ENCODE data around the gene KIAA0930.

- TF ChIP-seq, protein P1, sequence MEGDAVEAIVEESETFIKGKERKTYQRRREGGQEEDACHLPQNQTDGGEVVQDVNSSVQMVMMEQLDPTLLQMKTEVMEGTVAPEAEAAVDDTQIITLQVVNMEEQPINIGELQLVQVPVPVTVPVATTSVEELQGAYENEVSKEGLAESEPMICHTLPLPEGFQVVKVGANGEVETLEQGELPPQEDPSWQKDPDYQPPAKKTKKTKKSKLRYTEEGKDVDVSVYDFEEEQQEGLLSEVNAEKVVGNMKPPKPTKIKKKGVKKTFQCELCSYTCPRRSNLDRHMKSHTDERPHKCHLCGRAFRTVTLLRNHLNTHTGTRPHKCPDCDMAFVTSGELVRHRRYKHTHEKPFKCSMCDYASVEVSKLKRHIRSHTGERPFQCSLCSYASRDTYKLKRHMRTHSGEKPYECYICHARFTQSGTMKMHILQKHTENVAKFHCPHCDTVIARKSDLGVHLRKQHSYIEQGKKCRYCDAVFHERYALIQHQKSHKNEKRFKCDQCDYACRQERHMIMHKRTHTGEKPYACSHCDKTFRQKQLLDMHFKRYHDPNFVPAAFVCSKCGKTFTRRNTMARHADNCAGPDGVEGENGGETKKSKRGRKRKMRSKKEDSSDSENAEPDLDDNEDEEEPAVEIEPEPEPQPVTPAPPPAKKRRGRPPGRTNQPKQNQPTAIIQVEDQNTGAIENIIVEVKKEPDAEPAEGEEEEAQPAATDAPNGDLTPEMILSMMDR (IDR thresholded peaks at IDR 0.05): no peak
- TF ChIP-seq POLR2A (IDR thresholded peaks at IDR 0.05) (no peak), EP300 (IDR thresholded peaks at IDR 0.05) (no peak)
Observed at GRCh38 chr22:45272498-45272897, 31.8 kb upstream of the KIAA0930 start.
